ENCODE results near the gene ACOXL. TPM values are rescaled to one million over a fixed set of nuclear protein-coding genes. Genes with fewer than 3 reads are reported as not detected.

Gene ACOXL
- polyA plus RNA-seq, 3 donors = 0.35 TPM; not detected in 2

- WGBS (ENCODE audit: insufficient coverage) = 87% methylated on average over 9 of the region's 10 CpGs
- intact Hi-C loops (cut with micrococcal nuclease) = no loop called here
- Histone ChIP-seq H4K20me1 (ENCODE audit: insufficient read depth, low read length) (no peaks in the 10 kb centered on the region), H3K9ac (ENCODE audit: insufficient read depth, low read length, poor library complexity, severe bottlenecking) (no peak overlapping the region), H3K4me2 (replicated peaks; ENCODE audit: extremely low read depth, low read length, poor library complexity, severe bottlenecking) (no peak overlapping the region), H3K27ac (ENCODE audit: low read depth in 1 of 2, low read length in 2 of 2) (no peak overlapping the region), H3K27me3 (ENCODE audit: control insufficient read depth in 2 of 2, insufficient read depth in 2 of 2, low read length in 2 of 2) (no peaks in the 10 kb centered on the region), H3K36me3 (replicated peaks in 1 of 2; ENCODE audit: control insufficient read depth in 1 of 2, insufficient read depth in 2 of 2, low read length in 2 of 2) (no peaks in the 10 kb centered on the region), H3K4me1 (ENCODE audit: control insufficient read depth in 1 of 2, insufficient read depth in 2 of 2, low read length in 2 of 2) (no peaks in the 10 kb centered on the region), H3K9me3 (replicated peaks in 1 of 2; ENCODE audit: control insufficient read depth in 1 of 2, insufficient read depth in 1 of 2, low read length in 2 of 2) (peaks cover 18 to 25% of the 10 kb centered on the region in 2 donors), H3K4me3 (replicated peaks in 1 of 3; ENCODE audit: low read depth in 2 of 3, low read length in 3 of 3) (no peak overlapping the region), H2AFZ (ENCODE audit: insufficient read depth, low read depth, low read length, poor library complexity, severe bottlenecking) (no peak overlapping the region), H3K79me2 (ENCODE audit: insufficient read depth, low read length) (no peaks in the 10 kb centered on the region)
- Mint-ChIP-seq H3K27ac (no peak overlapping the region), H3K4me1 (no peaks in the 10 kb centered on the region), H3K27me3 (ENCODE audit: low read depth in 3 of 3) (peaks cover 0 to 7% (median 2%) of the 10 kb centered on the region in 3 donors), H3K36me3 (no peaks in the 10 kb centered on the region), H3K4me3 (no peak overlapping the region), H3K9me3 (peaks cover 16 to 29% (median 26%) of the 10 kb centered on the region in 7 donors)
- TF ChIP-seq, protein P1, sequence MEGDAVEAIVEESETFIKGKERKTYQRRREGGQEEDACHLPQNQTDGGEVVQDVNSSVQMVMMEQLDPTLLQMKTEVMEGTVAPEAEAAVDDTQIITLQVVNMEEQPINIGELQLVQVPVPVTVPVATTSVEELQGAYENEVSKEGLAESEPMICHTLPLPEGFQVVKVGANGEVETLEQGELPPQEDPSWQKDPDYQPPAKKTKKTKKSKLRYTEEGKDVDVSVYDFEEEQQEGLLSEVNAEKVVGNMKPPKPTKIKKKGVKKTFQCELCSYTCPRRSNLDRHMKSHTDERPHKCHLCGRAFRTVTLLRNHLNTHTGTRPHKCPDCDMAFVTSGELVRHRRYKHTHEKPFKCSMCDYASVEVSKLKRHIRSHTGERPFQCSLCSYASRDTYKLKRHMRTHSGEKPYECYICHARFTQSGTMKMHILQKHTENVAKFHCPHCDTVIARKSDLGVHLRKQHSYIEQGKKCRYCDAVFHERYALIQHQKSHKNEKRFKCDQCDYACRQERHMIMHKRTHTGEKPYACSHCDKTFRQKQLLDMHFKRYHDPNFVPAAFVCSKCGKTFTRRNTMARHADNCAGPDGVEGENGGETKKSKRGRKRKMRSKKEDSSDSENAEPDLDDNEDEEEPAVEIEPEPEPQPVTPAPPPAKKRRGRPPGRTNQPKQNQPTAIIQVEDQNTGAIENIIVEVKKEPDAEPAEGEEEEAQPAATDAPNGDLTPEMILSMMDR (IDR thresholded peaks at IDR 0.05) = no peak
- DNase-seq = no peak
These were observed 201.0 kb downstream of the ACOXL start for GRCh38 chr2:110933420-110933819.

DNA sequence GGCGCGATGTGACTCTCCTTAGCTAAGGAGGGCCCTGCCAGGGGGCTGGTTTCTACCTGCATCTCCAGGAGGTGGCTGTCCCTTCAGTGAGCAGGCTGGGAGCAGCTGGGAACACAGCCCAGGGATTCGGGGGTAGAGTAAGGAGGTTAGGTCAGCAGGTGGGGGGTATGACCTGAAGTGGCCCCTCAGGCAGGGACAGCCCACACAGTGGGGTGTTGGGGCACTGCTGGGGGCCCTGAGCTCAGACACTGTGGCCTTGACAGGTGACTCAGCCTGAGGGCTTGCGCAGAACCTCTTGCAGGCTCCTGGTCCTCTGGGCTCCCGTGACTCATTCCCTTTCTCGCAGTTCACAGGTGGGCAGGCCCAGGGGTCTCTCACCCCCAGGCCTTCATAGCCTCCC lies 202.6 kb downstream of the ACOXL start:
- Mint-ChIP-seq H3K4me3 (no peak overlapping the region), H3K9me3 (peaks cover 5 to 14% (median 12%) of the 10 kb centered on the region in 7 donors), H3K4me1 (no peaks in the 10 kb centered on the region), H3K36me3 (no peaks in the 10 kb centered on the region), H3K27me3 (ENCODE audit: low read depth in 3 of 3) (peaks cover 0 to 7% (median 2%) of the 10 kb centered on the region in 3 donors), H3K27ac (no peak overlapping the region)
- Histone ChIP-seq H3K27me3 (ENCODE audit: control insufficient read depth in 2 of 2, insufficient read depth in 2 of 2, low read length in 2 of 2) (no peaks in the 10 kb centered on the region), H2AFZ (ENCODE audit: insufficient read depth, low read depth, low read length, poor library complexity, severe bottlenecking) (no peak overlapping the region), H3K27ac (ENCODE audit: low read depth in 1 of 2, low read length in 2 of 2) (no peak overlapping the region), H3K4me3 (replicated peaks in 1 of 3; ENCODE audit: low read depth in 2 of 3, low read length in 3 of 3) (no peak overlapping the region), H3K4me2 (replicated peaks; ENCODE audit: extremely low read depth, low read length, poor library complexity, severe bottlenecking) (no peak overlapping the region), H3K9me3 (replicated peaks in 1 of 2; ENCODE audit: control insufficient read depth in 1 of 2, insufficient read depth in 1 of 2, low read length in 2 of 2) (peaks cover 7 to 9% of the 10 kb centered on the region in 2 donors), H3K79me2 (ENCODE audit: insufficient read depth, low read length) (no peaks in the 10 kb centered on the region), H3K4me1 (ENCODE audit: control insufficient read depth in 1 of 2, insufficient read depth in 2 of 2, low read length in 2 of 2) (no peaks in the 10 kb centered on the region), H4K20me1 (ENCODE audit: insufficient read depth, low read length) (no peaks in the 10 kb centered on the region), H3K36me3 (replicated peaks in 1 of 2; ENCODE audit: control insufficient read depth in 1 of 2, insufficient read depth in 2 of 2, low read length in 2 of 2) (no peaks in the 10 kb centered on the region), H3K9ac (ENCODE audit: insufficient read depth, low read length, poor library complexity, severe bottlenecking) (no peak overlapping the region)
- no peak for DNase-seq
- intact Hi-C loops (cut with micrococcal nuclease) = no loop called here
- TF ChIP-seq, protein P1 (IDR thresholded peaks at IDR 0.05) = no peak
- 98% methylated on average over 6 of the region's 6 CpGs for WGBS (ENCODE audit: insufficient coverage)
